Pancreas (tissue), 10 donors: Measurements from ENCODE around the gene ODAM. TPM values are rescaled to one million over a fixed set of nuclear protein-coding genes. Genes with fewer than 3 reads are reported as not detected.
A peak's percentile ranks its signal among the peaks of the same experiment; 100 is the strongest.
"Not testable (repeated sequence)": the region's sequence is repeated elsewhere in the genome, so short reads cannot be mapped to it uniquely, and the experiment has no call there.

Experiments
- ATAC-seq, 4 donors: fragments of 200-7000 bp; cut with Tn5 transposase; one replicate each; pipeline versions ENCODE4 v1.8.0 to v1.9.1; 2020; ENCODE audit warnings: mild to moderate bottlenecking in 4 of 4, moderate library complexity in 4 of 4
- DNase-seq, 6 donors: peaks; one replicate each; pipeline ENCODE4 v3.0.0-alpha.2; 2020
- FAIRE-seq: peaks from 2 replicates; lab custom pipeline; 2012; peaks lifted over from hg19 to GRCh38; lab: Jason Lieb, UNC
- H3K27ac ChIP-seq, 4 donors: fragments of 200-600 bp; sonication (generic); 1 replicate in 3 of 4; 2 replicates in 1 of 4; pipeline versions ENCODE4 v1.5.0 to v1.8.0; 2020
- H3K27me3 ChIP-seq, 4 donors: fragments of 200-600 bp; one replicate each; pipeline ENCODE4 v1.8.0; 2021
- H3K36me3 ChIP-seq, 3 donors: fragments of 200-600 bp; sonication (generic) in 1 of 3; one replicate each; pipeline versions ENCODE4 v1.5.0 to v1.8.0; 2020 to 2021
- H3K4me1 ChIP-seq, 3 donors: fragments of 200-600 bp; one replicate each; pipeline ENCODE4 v1.8.0; 2021
- H3K4me3 ChIP-seq, 4 donors: fragments of 200-600 bp; sonication (generic) in 2 of 4; one replicate each; pipeline versions ENCODE4 v1.5.0 to v1.8.0; 2020 to 2021
- H3K9me3 ChIP-seq, 4 donors: fragments of 200-600 bp; one replicate each; pipeline ENCODE4 v1.8.0; 2021
- WGBS, 2 donors: extraction: QIAGEN DNeasy Blood & Tissue Kit; methylation state at CpG; one replicate each; pipeline ENCODE4 v1.1.7; 2013; 5-methylcytosine and 5-hydroxymethylcytosine counted together
- intact Hi-C, 3 donors: fragments of 100-400 bp; cut with DNase I; formaldehyde crosslinking; loops; one replicate each; pipeline versions ENCODE4 v1.11.1 to v1.14.2; 2022
- polyA plus RNA-seq, 2 donors: library from polyadenylated mRNA; stranded (reverse); fragments of 200-250 nt; gene quantifications; one replicate each; pipeline ENCODE4 v1.2.3, GENCODE V29; 2013
- total RNA-seq, 6 donors: library from RNA; stranded (reverse); fragmentation: NEBNext Ultra II Directional in 4 of 6; extraction: Animal tissue kit (Norgen Biotek cat#: 25700) in 4 of 6; gene quantifications; one replicate each; pipeline versions ENCODE4 v1.2.1 to v1.2.4, GENCODE V29; 2021 to 2023
- TF ChIP-seq, protein P1 (sequence below), 4 donors: fragments of 200-600 bp; sonication (generic) in 3 of 4; IDR thresholded peaks; one replicate each; pipeline versions ENCODE4 v1.5.0 to v1.8.0; 2021; ENCODE audit warnings: antibody characterized with exemption in 4 of 4
- donor health status: healthy with polysubstance abuse.
- donor health status: DM: no; HTN: no; CAD: no; lungs with moderate emphysema.
- donor health status: DM: no; HTN: no; CAD: no.
- donor health status: control.
- donor health status: control.
- donor health status: Bipolar disorder and iron deficiency.
- donor health status: DM: yes; HTN: yes; CAD: no.
- donor health status: DM: no; HTN: no; CAD: no.
- donor health status: DM: no; HTN: no; CAD: no.
- donor health status: DM: yes; HTN: yes; CAD: no.

ODAM gene
- total and polyA plus RNA-seq, 8 donors = 0.19 to 1.2 (median 0.48) TPM; not detected in 2

DNA sequence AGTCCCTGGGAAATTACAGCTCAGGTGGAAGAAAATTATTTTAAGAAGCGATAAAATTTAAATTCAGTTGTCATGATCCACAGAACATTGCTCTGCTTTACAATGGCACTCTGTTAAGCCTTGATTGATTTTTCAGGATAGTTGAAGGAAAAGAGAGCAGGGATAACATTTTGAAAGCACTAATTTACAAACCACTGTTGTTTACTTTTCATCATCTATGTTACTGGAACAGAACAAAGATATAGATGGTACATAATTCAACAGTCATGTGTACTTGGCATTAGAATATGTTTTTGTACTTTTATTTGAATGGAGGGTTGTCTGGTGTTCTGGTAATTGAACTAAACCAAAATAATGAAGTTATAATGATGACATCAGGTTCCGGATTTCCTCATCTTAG, 2.6 kb upstream of the ODAM start:
- intact Hi-C loops = no loop called here
- TF ChIP-seq, protein P1, sequence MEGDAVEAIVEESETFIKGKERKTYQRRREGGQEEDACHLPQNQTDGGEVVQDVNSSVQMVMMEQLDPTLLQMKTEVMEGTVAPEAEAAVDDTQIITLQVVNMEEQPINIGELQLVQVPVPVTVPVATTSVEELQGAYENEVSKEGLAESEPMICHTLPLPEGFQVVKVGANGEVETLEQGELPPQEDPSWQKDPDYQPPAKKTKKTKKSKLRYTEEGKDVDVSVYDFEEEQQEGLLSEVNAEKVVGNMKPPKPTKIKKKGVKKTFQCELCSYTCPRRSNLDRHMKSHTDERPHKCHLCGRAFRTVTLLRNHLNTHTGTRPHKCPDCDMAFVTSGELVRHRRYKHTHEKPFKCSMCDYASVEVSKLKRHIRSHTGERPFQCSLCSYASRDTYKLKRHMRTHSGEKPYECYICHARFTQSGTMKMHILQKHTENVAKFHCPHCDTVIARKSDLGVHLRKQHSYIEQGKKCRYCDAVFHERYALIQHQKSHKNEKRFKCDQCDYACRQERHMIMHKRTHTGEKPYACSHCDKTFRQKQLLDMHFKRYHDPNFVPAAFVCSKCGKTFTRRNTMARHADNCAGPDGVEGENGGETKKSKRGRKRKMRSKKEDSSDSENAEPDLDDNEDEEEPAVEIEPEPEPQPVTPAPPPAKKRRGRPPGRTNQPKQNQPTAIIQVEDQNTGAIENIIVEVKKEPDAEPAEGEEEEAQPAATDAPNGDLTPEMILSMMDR (IDR thresholded peaks at IDR 0.05) = no peak
- no peak overlapping the region for H3K4me3 ChIP-seq
- FAIRE-seq (no peak), DNase-seq (no peak), ATAC-seq (peak in 1 of 4 donors; percentile 24)
- peaks cover 0 to 11% (median 7%) of the 10 kb centered on the region in 3 donors for H3K4me1 ChIP-seq
- WGBS, 2 donors = 71 to 72% methylated on average over 2 of the region's 2 CpGs
- H3K36me3 ChIP-seq = no peaks in the 10 kb centered on the region
- no peaks in the 10 kb centered on the region for H3K9me3 ChIP-seq
- no peak overlapping the region for H3K27ac ChIP-seq
- H3K27me3 ChIP-seq = no peaks in the 10 kb centered on the region

DNA sequence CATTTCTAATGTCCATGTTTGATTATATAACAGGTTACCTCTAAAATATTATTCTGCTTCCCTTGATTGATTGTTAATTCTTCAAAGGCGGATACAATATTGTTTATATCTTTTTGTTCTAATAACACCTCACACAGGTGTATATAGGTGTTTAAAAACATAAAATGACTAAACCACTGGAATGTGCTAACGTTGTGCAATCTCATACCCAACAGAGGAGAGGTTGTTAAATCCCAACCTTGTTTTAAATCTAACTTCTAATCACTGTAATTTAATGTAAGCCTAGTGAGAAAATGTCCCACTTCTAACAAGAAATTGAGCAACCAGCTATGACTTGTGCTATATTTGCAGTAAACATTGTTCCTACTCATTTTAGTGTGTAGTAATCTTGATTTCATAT, 1.3 kb downstream of the ODAM start:
- ATAC-seq = no peak
- TF ChIP-seq, protein P1 (IDR thresholded peaks at IDR 0.05) = no peak
- FAIRE-seq = no peak
- Histone ChIP-seq H3K4me3 (no peak overlapping the region), H3K27me3 (no peaks in the 10 kb centered on the region), H3K27ac (no peak overlapping the region), H3K36me3 (no peaks in the 10 kb centered on the region), H3K9me3 (no peaks in the 10 kb centered on the region), H3K4me1 (peaks cover 0 to 22% (median 15%) of the 10 kb centered on the region in 3 donors)
- WGBS, 2 donors = 73 to 77% methylated on average over 2 of the region's 2 CpGs
- intact Hi-C loops = no loop called here
- DNase-seq = no peak

DNA sequence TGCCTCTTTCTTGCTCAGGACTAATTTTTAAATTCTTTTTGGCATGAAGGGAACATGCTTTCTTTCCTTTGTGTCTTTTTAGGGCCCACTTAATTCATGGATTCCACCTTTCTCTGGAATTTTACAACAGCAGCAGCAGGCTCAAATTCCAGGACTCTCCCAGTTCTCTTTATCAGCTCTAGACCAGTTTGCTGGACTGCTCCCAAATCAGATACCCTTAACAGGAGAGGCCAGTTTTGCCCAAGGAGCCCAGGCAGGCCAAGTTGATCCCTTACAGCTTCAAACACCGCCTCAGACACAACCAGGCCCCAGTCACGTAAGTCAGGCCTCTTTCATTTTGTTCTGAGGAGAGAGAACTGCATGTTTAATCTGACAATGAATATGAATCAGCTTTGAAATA, 2.3 kb downstream of the ODAM start:
- intact Hi-C loops = no loop called here

DNA sequence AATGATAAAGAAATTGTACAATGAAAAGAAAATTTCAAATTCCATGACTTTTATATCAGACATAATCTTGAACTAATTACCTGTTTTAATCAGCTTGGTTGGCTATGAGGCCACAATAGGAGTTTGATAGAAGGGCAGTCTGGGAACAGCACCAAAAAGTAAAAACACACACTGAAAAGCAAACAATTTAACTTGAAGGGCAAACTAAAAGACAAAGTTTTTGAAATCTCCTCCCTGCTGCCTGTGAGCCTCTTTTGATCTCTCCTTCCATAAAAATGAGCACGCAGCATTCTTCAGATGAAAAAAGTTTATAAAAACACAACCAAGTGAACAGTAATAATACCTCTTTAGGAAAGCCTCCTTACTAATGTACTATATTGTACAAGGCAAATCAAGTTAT, 8.1 kb downstream of the ODAM start:
- Histone ChIP-seq H3K4me3 (no peak overlapping the region), H3K9me3 (no peaks in the 10 kb centered on the region), H3K4me1 (peaks cover 0 to 17% (median 9%) of the 10 kb centered on the region in 3 donors), H3K27ac (no peak overlapping the region), H3K27me3 (no peaks in the 10 kb centered on the region), H3K36me3 (no peaks in the 10 kb centered on the region)
- intact Hi-C loops = no loop called here
- FAIRE-seq = no peak
- peak in 2 of 4 donors; percentile 70 to 74 for ATAC-seq
- WGBS, 2 donors = 8 to 15% methylated on average over 1 of the region's 1 CpG
- DNase-seq = no peak
- TF ChIP-seq, protein P1 (IDR thresholded peaks at IDR 0.05) = no peak

More for the DNA sequence above, 2.3 kb downstream of the ODAM start:
- H3K4me1 ChIP-seq = peaks cover 0 to 22% (median 15%) of the 10 kb centered on the region in 3 donors
- H3K9me3 ChIP-seq = no peaks in the 10 kb centered on the region
- H3K36me3 ChIP-seq = no peaks in the 10 kb centered on the region
- no peak overlapping the region for H3K4me3 ChIP-seq
- ATAC-seq (peak; percentile 77 to 98 (median 94)), DNase-seq (peak in 5 of 6 donors; percentile 29 to 67 (median 34)), FAIRE-seq (no peak)
- H3K27me3 ChIP-seq = no peaks in the 10 kb centered on the region
- TF ChIP-seq, protein P1 (IDR thresholded peaks at IDR 0.05) = no peak
- H3K27ac ChIP-seq = peak overlapping the region in 1 of 4 donors; percentile 21
- 11 to 16% methylated on average over 2 of the region's 2 CpGs for WGBS, 2 donors

DNA sequence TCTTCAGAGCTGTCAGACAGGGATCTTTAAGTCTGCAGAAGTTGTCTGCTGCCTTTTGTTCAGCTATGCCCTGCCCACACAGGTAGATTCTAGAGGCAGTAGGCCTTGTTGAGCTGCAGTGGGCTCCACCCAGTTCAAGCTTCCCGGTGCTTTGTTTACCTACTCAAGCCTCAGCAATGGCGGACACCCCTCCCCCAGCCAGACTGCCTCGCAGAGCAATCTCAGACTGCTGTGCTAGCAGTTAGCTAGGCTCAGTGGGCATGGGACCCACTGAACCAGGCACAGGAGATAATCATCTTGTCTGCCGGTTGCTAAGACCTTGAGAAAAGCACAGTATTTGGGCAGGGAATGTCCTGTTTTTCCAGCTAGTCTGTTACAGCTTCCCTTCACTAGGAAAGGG, 17.2 kb downstream of the ODAM start:
- H3K4me3 ChIP-seq, H3K9me3 ChIP-seq, H3K36me3 ChIP-seq, DNase-seq, intact Hi-C loops, H3K27ac ChIP-seq, ATAC-seq, H3K4me1 ChIP-seq, FAIRE-seq, H3K27me3 ChIP-seq: not testable (repeated sequence)
- WGBS, 2 donors = 43 to 53% methylated on average over 4 of the region's 4 CpGs

DNA sequence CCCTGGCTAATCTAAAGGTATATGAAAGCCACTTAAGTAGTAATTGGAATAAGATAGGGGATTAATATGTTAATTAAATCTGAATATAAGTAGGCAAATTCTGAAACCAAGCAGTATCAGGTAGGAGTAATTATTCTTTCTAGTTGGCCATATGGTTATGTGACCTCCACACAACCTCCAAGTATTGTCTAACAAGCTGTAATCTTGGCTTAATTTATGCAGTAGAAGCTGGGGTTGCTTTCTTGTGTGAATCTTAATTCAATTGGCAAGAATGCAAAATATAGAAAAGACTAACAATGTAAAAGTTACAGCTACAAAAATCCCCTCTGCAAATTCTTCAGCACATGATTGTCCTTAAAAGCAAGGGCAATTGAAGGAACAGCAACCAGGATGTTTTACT, 20.6 kb downstream of the ODAM start:
- intact Hi-C loops, H3K27ac ChIP-seq, H3K9me3 ChIP-seq, DNase-seq, H3K36me3 ChIP-seq, H3K27me3 ChIP-seq, H3K4me1 ChIP-seq, H3K4me3 ChIP-seq, FAIRE-seq, ATAC-seq: not testable (repeated sequence)

DNA sequence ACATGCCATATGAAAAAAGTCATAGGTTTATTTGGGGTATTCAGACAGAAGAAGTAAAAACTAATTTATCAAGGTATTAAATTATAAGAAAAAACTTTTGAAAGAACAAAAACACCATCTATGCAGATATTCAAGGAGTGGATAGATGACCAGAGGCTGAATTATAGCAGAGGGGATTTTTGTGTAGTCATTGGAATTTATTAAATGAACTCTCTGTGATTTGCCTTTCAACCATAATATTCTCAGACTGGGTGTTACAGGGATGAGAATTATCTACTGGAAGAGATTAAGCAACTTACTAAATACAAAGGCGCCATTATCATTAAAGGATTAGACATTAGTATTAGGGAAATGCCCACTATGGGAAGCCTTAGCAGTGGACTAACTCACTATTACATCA, 21.0 kb downstream of the ODAM start:
- DNase-seq, H3K9me3 ChIP-seq, ATAC-seq, H3K36me3 ChIP-seq, FAIRE-seq, H3K27me3 ChIP-seq, H3K4me1 ChIP-seq, intact Hi-C loops, H3K27ac ChIP-seq, H3K4me3 ChIP-seq: not testable (repeated sequence)
- 90 to 95% methylated on average over 1 of the region's 1 CpG for WGBS, 2 donors

DNA sequence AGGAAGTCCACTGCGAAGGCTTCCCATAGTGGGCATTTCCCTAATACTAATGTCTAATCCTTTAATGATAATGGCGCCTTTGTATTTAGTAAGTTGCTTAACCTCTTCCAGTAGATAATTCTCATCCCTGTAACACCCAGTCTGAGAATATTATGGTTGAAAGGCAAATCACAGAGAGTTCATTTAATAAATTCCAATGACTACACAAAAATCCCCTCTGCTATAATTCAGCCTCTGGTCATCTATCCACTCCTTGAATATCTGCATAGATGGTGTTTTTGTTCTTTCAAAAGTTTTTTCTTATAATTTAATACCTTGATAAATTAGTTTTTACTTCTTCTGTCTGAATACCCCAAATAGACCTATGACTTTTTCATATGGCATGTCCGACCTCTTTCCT, 25.9 kb downstream of the ODAM start:
- 84 to 95% methylated on average over 3 of the region's 3 CpGs for WGBS, 2 donors
- H3K4me3 ChIP-seq, H3K36me3 ChIP-seq, H3K27ac ChIP-seq, H3K4me1 ChIP-seq, ATAC-seq, FAIRE-seq, H3K9me3 ChIP-seq, intact Hi-C loops, H3K27me3 ChIP-seq, DNase-seq: not testable (repeated sequence)

DNA sequence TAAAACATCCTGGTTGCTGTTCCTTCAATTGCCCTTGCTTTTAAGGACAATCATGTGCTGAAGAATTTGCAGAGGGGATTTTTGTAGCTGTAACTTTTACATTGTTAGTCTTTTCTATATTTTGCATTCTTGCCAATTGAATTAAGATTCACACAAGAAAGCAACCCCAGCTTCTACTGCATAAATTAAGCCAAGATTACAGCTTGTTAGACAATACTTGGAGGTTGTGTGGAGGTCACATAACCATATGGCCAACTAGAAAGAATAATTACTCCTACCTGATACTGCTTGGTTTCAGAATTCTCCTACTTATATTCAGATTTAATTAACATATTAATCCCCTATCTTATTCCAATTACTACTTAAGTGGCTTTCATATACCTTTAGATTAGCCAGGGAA, 26.3 kb downstream of the ODAM start:
- H3K36me3 ChIP-seq, DNase-seq, H3K4me1 ChIP-seq, FAIRE-seq, H3K27ac ChIP-seq, ATAC-seq, intact Hi-C loops, H3K9me3 ChIP-seq, H3K4me3 ChIP-seq, H3K27me3 ChIP-seq: not testable (repeated sequence)
